Measurements from ENCODE around the gene IDH3B.

GRCh38 chr20:2619337-2619736, 44.7 kb downstream of the IDH3B start:
- TF ChIP-seq CTCF (IDR thresholded peaks at IDR 0.05) (no peak), EP300 (IDR thresholded peaks at IDR 0.05) (no peak), POLR2AphosphoS5 (IDR thresholded peaks at IDR 0.05) (no peak), POLR2A (IDR thresholded peaks at IDR 0.05) (no peak)

All from sigmoid colon (tissue), 4 donors.